ENCODE results near the gene HBA2. TPM values are rescaled to one million over a fixed set of nuclear protein-coding genes. Genes with fewer than 3 reads are reported as not detected.
"Not testable (repeated sequence)": the region's sequence is repeated elsewhere in the genome, so short reads cannot be mapped to it uniquely, and the experiment has no call there.

Gene HBA2
- total RNA-seq, 4 donors from 2014 or later, result 91.3 to 2,323 (median 185) TPM

GRCh38 chr16:160691-161190 lies 11.9 kb upstream of the HBA2 start:
- TF ChIP-seq CTCF (IDR thresholded peaks at IDR 0.05), result no peak
- DNase-seq (ENCODE audit: low spot score) (no peak), ATAC-seq (ENCODE audit: low FRiP score) (no peak)

GRCh38 chr16:162271-162991 lies 10.2 kb upstream of the HBA2 start:
- DNase-seq (ENCODE audit: low spot score) (no peak), ATAC-seq (ENCODE audit: low FRiP score) (no peak)
- no peak for TF ChIP-seq CTCF (IDR thresholded peaks at IDR 0.05)

GRCh38 chr16:163139-163538 lies 9.5 kb upstream of the HBA2 start:
- not testable (repeated sequence) for ATAC-seq (ENCODE audit: low FRiP score)

GRCh38 chr16:163696-164095 lies 9.0 kb upstream of the HBA2 start:
- DNase-seq (ENCODE audit: low spot score), result not testable (repeated sequence)
- peak; percentile 24 for ATAC-seq (ENCODE audit: low FRiP score)

More at GRCh38 chr16:163139-163538, 9.5 kb upstream of the HBA2 start:
- not testable (repeated sequence) for DNase-seq (ENCODE audit: low spot score)

GRCh38 chr16:164134-164823 lies 8.4 kb upstream of the HBA2 start:
- peak; percentile 9 for ATAC-seq (ENCODE audit: low FRiP score)
- DNase-seq (ENCODE audit: low spot score), result not testable (repeated sequence)

- no peak for TF ChIP-seq CTCF (IDR thresholded peaks at IDR 0.05)
- ATAC-seq (ENCODE audit: low FRiP score), result no peak
- DNase-seq (ENCODE audit: low spot score), result no peak
Measured at GRCh38 chr16:164827-165538, 7.7 kb upstream of the HBA2 start.

GRCh38 chr16:165539-166374 lies 6.9 kb upstream of the HBA2 start, which contains the start of gene HBM:
HBM (plus strand) TSS chr16:165978; CDS start chr16:165998, 20 bp downstream.
- ATAC-seq (ENCODE audit: low FRiP score), result no peak
- no peak for TF ChIP-seq CTCF (IDR thresholded peaks at IDR 0.05)
- no peak for DNase-seq (ENCODE audit: low spot score)

Measured in omental fat pad (tissue), 4 donors.